Measurements from ENCODE around the gene PRPF40B. TPM values are rescaled to one million over a fixed set of nuclear protein-coding genes. Genes with fewer than 3 reads are reported as not detected.

PRPF40B gene
- polyA plus RNA-seq, 1 experiment, result 15.0 TPM

DNA sequence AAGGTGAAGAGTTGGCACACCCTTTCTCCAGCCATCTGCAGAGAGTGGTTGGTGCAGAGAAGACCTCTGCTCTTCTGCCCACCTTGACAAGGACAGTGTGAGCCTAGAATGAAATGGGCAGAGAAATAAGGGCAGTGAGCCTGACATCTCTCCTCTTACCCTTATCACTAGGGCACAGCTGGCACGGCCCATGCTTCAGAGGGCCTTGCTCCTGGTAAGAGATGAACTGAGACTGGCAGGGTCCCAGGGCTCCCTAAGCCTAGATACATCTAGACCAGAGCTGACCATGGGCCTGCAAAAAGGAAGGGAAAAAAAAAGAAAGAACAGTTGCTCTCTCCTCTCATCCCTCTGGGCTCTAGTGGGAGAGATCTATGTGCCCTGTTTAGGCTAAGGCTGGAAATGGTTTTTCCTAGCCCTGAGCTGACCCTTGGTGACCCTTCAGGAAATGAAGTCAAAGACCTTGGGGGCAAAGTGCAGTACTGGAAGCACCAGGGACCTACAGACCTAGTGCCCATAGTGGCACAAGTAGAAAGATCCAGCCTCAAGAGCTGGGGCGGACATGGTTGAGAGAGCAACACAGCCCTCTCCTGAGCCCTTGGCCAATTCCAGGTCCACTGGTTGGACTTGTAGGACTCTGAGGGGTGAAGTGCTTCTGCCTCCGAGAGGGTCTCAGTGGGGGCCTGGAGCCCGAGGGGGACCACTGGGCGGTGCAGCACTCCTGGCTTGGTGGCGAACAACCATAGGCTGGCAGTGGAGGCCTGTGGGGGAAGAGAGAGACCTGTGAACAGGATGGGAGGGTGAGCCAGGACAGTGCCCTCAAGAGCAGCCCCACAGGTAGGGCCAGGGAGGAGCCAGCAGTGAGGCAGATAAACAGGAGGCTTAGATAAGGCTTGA lies 22.0 kb downstream of the PRPF40B start:
- Histone ChIP-seq H3K36me3 (ENCODE audit: control insufficient read depth, insufficient read depth, low read length) (peaks cover 44% of the 10 kb centered on the region), H3K4me3 (ENCODE audit: low read depth, low read length) (no peak overlapping the region), H3K27me3 (ENCODE audit: control insufficient read depth, insufficient read depth, low read length) (no peaks in the 10 kb centered on the region)
- ChIA-PET CTCF (interaction anchor here (0.6 to 22.3 kb wide), 24 partner anchors 8 to 1740 kb away, joined by 3 to 413 read pairs (median 4); partner anchors contain the start of genes FMNL3 and TMBIM6), POLR2A (interaction anchor here (0.5 kb wide), 1 partner anchor 61 kb away, joined by 4 read pairs; no protein-coding TSS in a partner anchor)
- no peak for DNase-seq (ENCODE audit: low read depth)
- TF ChIP-seq, protein P1, sequence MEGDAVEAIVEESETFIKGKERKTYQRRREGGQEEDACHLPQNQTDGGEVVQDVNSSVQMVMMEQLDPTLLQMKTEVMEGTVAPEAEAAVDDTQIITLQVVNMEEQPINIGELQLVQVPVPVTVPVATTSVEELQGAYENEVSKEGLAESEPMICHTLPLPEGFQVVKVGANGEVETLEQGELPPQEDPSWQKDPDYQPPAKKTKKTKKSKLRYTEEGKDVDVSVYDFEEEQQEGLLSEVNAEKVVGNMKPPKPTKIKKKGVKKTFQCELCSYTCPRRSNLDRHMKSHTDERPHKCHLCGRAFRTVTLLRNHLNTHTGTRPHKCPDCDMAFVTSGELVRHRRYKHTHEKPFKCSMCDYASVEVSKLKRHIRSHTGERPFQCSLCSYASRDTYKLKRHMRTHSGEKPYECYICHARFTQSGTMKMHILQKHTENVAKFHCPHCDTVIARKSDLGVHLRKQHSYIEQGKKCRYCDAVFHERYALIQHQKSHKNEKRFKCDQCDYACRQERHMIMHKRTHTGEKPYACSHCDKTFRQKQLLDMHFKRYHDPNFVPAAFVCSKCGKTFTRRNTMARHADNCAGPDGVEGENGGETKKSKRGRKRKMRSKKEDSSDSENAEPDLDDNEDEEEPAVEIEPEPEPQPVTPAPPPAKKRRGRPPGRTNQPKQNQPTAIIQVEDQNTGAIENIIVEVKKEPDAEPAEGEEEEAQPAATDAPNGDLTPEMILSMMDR (IDR thresholded peaks at IDR 0.05; ENCODE audit: insufficient read depth, low read depth, low read length), result no peak

GRCh38 chr12:49646331-49646830 lies 23.0 kb downstream of the PRPF40B start:
- TF ChIP-seq, protein P1 (IDR thresholded peaks at IDR 0.05; ENCODE audit: insufficient read depth, low read depth, low read length), result no peak
- H3K36me3 ChIP-seq (ENCODE audit: control insufficient read depth, insufficient read depth, low read length), result peaks cover 46% of the 10 kb centered on the region
- H3K27me3 ChIP-seq (ENCODE audit: control insufficient read depth, insufficient read depth, low read length), result no peaks in the 10 kb centered on the region
- no peak overlapping the region for H3K4me3 ChIP-seq (ENCODE audit: low read depth, low read length)
- no peak for DNase-seq (ENCODE audit: low read depth)
- ChIA-PET CTCF (interaction anchor here (1.4 to 22.3 kb wide), 3 partner anchors 9 to 63 kb away, joined by 3 to 413 read pairs (median 3); partner anchors contain the start of gene FMNL3), POLR2A (no interaction called here)

GRCh38 chr12:49646871-49647654 lies 23.7 kb downstream of the PRPF40B start:
- TF ChIP-seq, protein P1 (IDR thresholded peaks at IDR 0.05; ENCODE audit: insufficient read depth, low read depth, low read length), result no peak
- CTCF ChIA-PET, result interaction anchor here (0.7 to 22.3 kb wide), 7 partner anchors 10 to 290 kb away, joined by 3 to 413 read pairs (median 4); partner anchors contain the start of gene FMNL3
- Histone ChIP-seq H3K27me3 (ENCODE audit: control insufficient read depth, insufficient read depth, low read length) (no peaks in the 10 kb centered on the region), H3K36me3 (ENCODE audit: control insufficient read depth, insufficient read depth, low read length) (peaks cover 47% of the 10 kb centered on the region), H3K4me3 (ENCODE audit: low read depth, low read length) (no peak overlapping the region)
- no peak for DNase-seq (ENCODE audit: low read depth)
- POLR2A ChIA-PET, result no interaction called here

GRCh38 chr12:49647827-49648711 lies 24.7 kb downstream of the PRPF40B start:
- ChIA-PET CTCF (interaction anchor here (1.0 to 22.3 kb wide), 7 partner anchors 10 to 93 kb away, joined by 3 to 413 read pairs (median 4); partner anchors contain the start of genes FMNL3 and TMBIM6), POLR2A (interaction anchor here (0.6 kb wide), 1 partner anchor 93 kb away, joined by 3 read pairs; no protein-coding TSS in a partner anchor)
- H3K4me3 ChIP-seq (ENCODE audit: low read depth, low read length), result no peak overlapping the region
- TF ChIP-seq, protein P1 (IDR thresholded peaks at IDR 0.05; ENCODE audit: insufficient read depth, low read depth, low read length), result no peak
- H3K36me3 ChIP-seq (ENCODE audit: control insufficient read depth, insufficient read depth, low read length), result peaks cover 39% of the 10 kb centered on the region
- no peaks in the 10 kb centered on the region for H3K27me3 ChIP-seq (ENCODE audit: control insufficient read depth, insufficient read depth, low read length)
- DNase-seq (ENCODE audit: low read depth), result no peak

All from BJ (cell line).